IPS-18c (cell line): ENCODE data around the gene KCNQ5.

Experiments
- H3K4me3 ChIP-seq: 2 replicates; pipeline ENCODE4 v1.7.0; 2013; ENCODE audit warnings: low read depth, mild to moderate bottlenecking, low read length, moderate library complexity; ENCODE audit not compliant: insufficient read depth
- H3K9me3 ChIP-seq: one replicate; pipeline ENCODE4 v1.6.1; 2013; ENCODE audit warnings: mild to moderate bottlenecking, low read length, moderate library complexity; ENCODE audit not compliant: control insufficient read depth, insufficient read depth

The KCNQ5 gene

DNA sequence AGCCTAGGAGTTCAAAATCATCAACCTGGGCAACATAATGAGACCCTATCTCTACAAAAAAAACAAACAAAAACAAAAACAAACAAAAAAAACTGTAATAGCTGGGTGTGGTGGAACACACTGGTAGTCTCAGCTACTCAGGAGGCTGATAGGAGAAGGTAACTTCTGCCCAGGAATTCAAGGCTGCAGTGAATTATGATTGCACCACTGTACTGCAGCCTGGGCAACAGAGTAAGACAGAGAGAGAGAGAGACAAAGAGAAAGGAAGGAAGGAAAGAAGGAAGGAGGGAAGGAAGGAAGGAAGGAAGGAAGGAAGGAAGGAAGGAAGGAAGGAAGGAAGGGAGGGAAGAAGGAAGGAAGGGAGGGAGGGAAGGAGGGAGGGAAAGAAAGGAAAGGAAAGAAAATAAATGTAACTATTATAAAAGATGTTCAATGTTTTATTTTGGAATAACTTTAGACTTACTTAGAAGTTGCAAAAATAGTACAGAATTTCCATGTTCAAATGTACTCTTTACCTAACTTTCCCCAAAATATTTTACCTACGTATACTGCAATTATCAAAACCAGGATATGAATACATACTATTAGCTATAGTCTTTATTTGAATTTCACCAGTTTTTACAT lies 428.2 kb downstream of the KCNQ5 start:
- Histone ChIP-seq H3K4me3 (no peak overlapping the region), H3K9me3 (no peaks in the 10 kb centered on the region)

DNA sequence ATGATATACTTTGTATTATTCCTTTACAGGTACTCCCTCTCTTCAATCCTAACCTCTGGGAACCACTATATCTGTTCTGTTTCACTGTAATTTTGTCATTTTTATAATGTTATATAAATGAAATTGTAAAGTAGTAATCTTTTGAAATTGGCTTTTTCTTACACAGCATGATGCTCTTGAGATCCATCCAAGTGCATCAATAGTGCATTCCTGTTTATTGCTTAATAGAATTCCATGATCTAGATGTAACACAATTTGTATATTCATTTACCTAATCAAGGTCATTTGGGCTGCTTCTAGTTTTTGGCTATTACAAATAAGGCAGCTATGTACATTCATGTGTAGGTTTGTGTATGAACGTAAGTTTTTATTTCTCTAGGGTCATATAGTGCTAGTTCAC lies 428.8 kb downstream of the KCNQ5 start:
- Histone ChIP-seq H3K4me3 (no peak overlapping the region), H3K9me3 (no peaks in the 10 kb centered on the region)

GRCh38 chr6:73051147-73051546 lies 429.3 kb downstream of the KCNQ5 start:
- Histone ChIP-seq H3K9me3 (no peaks in the 10 kb centered on the region), H3K4me3 (no peak overlapping the region; the same call in 1 of the 2 replicates)

DNA sequence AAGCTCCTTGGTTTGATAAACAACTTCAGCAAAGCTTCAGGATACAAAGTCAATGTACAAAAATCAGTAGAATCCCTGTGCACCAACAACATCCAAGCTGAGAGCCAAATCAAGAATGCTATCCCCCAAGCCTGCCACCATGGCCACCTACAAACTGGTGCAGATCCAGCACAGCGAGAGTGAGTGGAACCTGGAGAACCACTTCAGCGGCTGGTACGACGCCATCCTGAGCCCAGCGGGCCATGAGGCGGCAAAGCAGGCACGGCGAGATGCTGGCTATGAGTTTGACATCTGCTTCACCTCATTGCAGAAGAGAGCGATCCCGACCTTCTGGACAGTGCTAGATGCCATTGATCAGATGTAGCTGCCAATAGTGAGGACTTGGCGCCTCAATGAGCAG lies 433.1 kb downstream of the KCNQ5 start:
- H3K9me3 ChIP-seq = no peaks in the 10 kb centered on the region
- H3K4me3 ChIP-seq = no peak overlapping the region

- Histone ChIP-seq H3K9me3 (no peaks in the 10 kb centered on the region), H3K4me3 (no peak overlapping the region)
Observed at GRCh38 chr6:73058736-73059135, 436.9 kb downstream of the KCNQ5 start.

DNA sequence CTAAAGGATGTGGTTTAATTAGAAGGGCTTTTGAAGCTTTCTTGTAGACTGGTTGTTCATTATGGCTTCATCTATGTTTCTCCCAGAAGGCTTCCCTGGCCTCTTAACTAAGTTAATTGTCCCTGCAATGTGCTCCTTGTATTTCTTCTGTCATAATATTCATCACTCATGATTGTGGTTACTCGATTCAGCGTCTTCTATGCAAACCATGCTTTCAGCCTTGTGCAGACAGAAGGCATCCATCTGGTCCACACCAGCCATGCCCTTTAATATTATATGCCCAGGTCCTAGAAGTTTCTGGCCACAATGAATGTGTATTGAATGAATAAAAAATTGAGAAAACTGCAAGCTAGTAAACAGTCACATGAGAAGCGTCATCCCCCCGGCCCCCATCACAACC lies 440.3 kb downstream of the KCNQ5 start:
- H3K4me3 ChIP-seq = no peak overlapping the region
- no peaks in the 10 kb centered on the region for H3K9me3 ChIP-seq

DNA sequence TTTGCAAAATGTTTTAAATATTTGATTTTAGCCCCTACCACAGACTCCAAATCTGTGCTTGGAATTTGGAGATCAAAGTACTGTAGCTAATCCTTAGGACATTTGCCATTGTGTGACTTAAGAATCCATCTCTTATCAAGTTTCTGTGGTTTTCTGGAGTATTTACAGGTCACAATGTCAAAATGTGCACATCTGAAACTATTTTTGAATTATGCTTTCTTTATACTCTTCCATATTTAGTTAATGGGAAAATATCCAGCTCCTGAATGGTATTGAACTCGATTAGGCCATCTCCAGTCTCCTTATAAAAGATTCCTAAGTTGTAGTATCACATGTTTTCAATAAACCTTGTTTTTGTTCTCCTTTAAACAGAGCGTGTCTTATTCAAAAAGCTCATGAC lies 441.0 kb downstream of the KCNQ5 start:
- H3K4me3 ChIP-seq = no peak overlapping the region
- no peaks in the 10 kb centered on the region for H3K9me3 ChIP-seq

DNA sequence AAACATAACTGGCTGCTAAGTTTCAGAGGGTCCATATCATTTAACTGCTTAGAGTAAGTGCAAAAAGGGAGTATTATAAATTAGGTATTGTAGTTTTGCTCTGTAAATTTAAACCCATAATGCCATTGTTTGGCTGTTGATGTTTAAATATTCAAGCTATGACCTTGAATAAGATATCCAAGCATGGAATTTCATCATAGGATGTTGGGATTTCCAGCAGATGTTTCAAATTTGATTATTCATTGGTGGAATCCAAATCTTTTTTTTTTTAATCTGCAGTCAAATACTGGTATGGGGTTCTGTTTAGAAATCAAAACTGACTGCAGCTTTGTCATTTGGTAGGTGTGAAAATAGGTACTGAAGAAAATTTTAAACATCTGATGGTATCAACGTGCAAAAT lies 442.4 kb downstream of the KCNQ5 start:
- Histone ChIP-seq H3K9me3 (no peaks in the 10 kb centered on the region), H3K4me3 (no peak overlapping the region)

GRCh38 chr6:73073238-73073637 lies 451.4 kb downstream of the KCNQ5 start:
- H3K9me3 ChIP-seq = no peaks in the 10 kb centered on the region
- no peak overlapping the region for H3K4me3 ChIP-seq

- Histone ChIP-seq H3K4me3 (no peak overlapping the region), H3K9me3 (peaks cover 2% of the 10 kb centered on the region)
Observed at GRCh38 chr6:73074175-73074574, 452.3 kb downstream of the KCNQ5 start.

DNA sequence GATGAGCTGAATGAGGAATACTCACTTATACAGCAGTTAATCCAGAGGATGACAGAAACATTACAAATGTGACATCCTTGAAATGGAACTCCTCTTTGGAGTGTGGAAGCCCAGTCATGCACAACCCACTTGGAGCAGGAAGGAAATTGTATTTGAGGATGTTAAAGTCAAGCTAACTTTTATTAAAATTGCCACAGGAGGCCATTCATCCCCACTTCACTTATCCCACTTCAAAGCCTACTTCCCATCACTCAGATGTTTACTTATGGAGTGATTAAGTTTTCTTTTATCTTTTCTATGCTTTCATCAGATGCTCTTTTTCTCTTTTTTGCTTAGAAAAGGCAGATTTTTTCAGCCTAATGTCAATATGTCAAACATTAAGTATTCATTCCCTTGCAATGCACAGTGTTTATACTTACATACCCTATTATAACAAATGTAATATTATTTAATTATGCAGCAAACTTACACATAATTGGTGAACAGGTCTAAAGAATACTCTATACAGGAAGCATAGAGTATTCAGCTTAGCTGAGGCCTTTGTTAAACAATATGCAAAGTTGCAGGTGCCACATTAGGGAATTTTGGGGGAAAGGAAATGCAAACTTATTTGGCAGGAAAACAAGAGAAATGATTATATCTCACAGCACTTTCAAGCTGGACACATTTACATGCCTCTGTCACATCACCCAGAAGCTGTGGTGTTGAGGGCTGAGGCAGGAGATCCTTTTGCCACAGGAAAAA lies 454.5 kb downstream of the KCNQ5 start:
- peaks cover 2% of the 10 kb centered on the region for H3K9me3 ChIP-seq

DNA sequence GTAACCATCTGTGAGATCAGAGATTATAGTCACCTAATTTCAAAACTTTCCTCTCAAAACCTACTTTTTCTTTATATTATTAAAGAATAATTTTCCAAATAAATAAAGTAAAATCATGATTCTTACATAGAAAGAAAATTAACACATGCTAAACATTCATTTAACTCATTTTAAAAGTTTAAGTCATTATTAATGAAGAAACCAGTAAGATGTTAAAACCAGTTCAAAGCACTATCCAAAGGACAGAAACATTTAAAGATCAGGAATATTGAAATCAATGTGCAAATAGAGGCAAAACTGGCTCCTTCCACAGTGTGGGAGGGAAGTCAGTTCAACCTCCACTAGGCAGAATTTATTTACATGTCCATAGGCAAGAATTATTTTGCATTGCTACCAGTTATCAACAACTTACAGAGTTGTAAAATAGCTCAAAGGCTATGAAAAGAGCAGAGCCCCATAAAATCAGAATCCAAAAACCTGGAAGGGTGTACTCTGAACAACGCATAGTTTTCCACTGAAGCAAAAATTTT lies 456.5 kb downstream of the KCNQ5 start:
- H3K4me3 ChIP-seq = no peak overlapping the region
- H3K9me3 ChIP-seq = peaks cover 2% of the 10 kb centered on the region

More for the DNA sequence above, 454.5 kb downstream of the KCNQ5 start:
- H3K4me3 ChIP-seq = no peak overlapping the region

GRCh38 chr6:73078908-73079610 lies 457.2 kb downstream of the KCNQ5 start:
- H3K4me3 ChIP-seq = no peak overlapping the region
- peaks cover 2% of the 10 kb centered on the region for H3K9me3 ChIP-seq

DNA sequence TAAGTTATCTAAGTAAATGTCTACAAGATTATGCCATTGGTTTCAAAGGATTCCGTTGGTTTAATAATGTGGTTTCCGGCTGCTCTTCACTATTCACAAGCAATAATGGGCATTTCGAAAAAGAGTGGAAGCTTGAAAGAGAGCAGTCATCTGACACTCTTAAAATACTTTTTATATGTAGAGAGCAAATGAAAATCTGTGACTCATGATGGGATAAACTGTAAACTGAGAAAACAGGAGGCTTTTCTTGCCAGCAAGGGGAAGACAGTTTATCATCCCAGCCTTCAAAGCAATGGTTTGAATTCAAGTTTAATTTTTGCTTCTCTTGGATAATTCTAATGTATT lies 457.7 kb downstream of the KCNQ5 start:
- Histone ChIP-seq H3K4me3 (no peak overlapping the region), H3K9me3 (peaks cover 2% of the 10 kb centered on the region)

GRCh38 chr6:73079978-73080377 lies 458.1 kb downstream of the KCNQ5 start:
- Histone ChIP-seq H3K9me3 (peaks cover 2% of the 10 kb centered on the region), H3K4me3 (no peak overlapping the region)

GRCh38 chr6:73081955-73082354 lies 460.1 kb downstream of the KCNQ5 start:
- no peak overlapping the region for H3K4me3 ChIP-seq
- H3K9me3 ChIP-seq = peaks cover 2% of the 10 kb centered on the region

DNA sequence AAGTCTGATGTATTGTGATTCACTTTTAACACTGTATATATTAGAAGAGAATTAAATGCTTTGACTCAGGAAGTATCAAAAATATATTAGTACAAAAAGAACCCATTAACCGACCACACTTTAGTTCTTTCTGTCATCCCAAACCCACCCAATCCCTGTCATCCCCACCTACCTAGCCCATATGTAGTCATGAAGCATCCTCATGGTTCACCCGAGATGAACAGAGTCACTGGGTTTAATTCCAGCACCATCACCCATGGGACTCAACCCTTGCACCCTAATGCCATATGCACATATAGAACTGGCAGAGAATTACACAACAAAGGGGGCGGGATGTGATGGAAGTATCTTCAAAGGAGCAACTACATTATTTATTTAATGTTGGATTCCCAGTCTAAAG lies 462.0 kb downstream of the KCNQ5 start:
- peaks cover 1% of the 10 kb centered on the region for H3K9me3 ChIP-seq
- no peak overlapping the region for H3K4me3 ChIP-seq

GRCh38 chr6:73085443-73085871 lies 463.6 kb downstream of the KCNQ5 start:
- H3K9me3 ChIP-seq = no peaks in the 10 kb centered on the region
- H3K4me3 ChIP-seq = no peak overlapping the region
